SK-N-SH treated with all-trans-retinoic acid at 6 μM for 48 hours (cell line): Measurements from ENCODE around the gene NDUFA11.

Source experiments
- GLIS3 ChIP-seq: fragments of 250-450 bp; sonication (Bioruptor Pico); IDR thresholded peaks from 2 replicates; pipeline ENCODE4 v1.5.0; 2020; ENCODE audit warnings: mild to moderate bottlenecking, moderate library complexity
- RARB ChIP-seq: fragments of 250-450 bp; sonication (Bioruptor Pico); IDR thresholded peaks from 2 replicates; pipeline ENCODE4 v1.8.0; 2021; ENCODE audit warnings: mild to moderate bottlenecking, moderate library complexity
- SNAI2 ChIP-seq: fragments of 250-450 bp; sonication (Bioruptor Pico); IDR thresholded peaks from 2 replicates; pipeline ENCODE4 v1.5.0; 2020; ENCODE audit warnings: mild to moderate bottlenecking, moderate library complexity
- TCF4 ChIP-seq: fragments of 250-450 bp; sonication (Bioruptor Pico); IDR thresholded peaks from 2 replicates; pipeline ENCODE4 v1.8.0; 2021; ENCODE audit warnings: mild to moderate bottlenecking, moderate library complexity, borderline replicate concordance
- TOX ChIP-seq: fragments of 250-450 bp; sonication (Bioruptor Pico); IDR thresholded peaks from 2 replicates; pipeline ENCODE4 v1.8.0; 2021; ENCODE audit warnings: mild to moderate bottlenecking, moderate library complexity, borderline replicate concordance
- ZC3H10 ChIP-seq: fragments of 250-450 bp; sonication (Bioruptor Pico); IDR thresholded peaks from 2 replicates; pipeline ENCODE4 v1.5.1; 2021; ENCODE audit warnings: mild to moderate bottlenecking, moderate library complexity
- ZFP3 ChIP-seq: fragments of 250-450 bp; sonication (Bioruptor Pico); IDR thresholded peaks from 2 replicates; pipeline ENCODE4 v1.5.0; 2020; ENCODE audit warnings: mild to moderate bottlenecking, moderate library complexity
- ZNF70 ChIP-seq: fragments of 450-650 bp; formaldehyde crosslinking; IDR thresholded peaks from 2 replicates; pipeline ENCODE4 v1.5.0; 2020; ENCODE audit warnings: mild to moderate bottlenecking, moderate library complexity
- TF ChIP-seq, protein P1 (sequence below): fragments of 250-450 bp; sonication (Bioruptor Pico); IDR thresholded peaks from 2 replicates; pipeline ENCODE4 v1.8.0; 2021; ENCODE audit warnings: low read depth, mild to moderate bottlenecking, moderate library complexity, borderline replicate concordance
- TF ChIP-seq, protein P2 (sequence below): fragments of 250-450 bp; sonication (Bioruptor Pico); IDR thresholded peaks from 2 replicates; pipeline ENCODE4 v1.8.0; 2020; ENCODE audit warnings: mild to moderate bottlenecking, moderate library complexity, borderline replicate concordance
- TF ChIP-seq, protein P3 (sequence below): fragments of 250-450 bp; sonication (Bioruptor Pico); IDR thresholded peaks from 2 replicates; pipeline ENCODE4 v1.5.0; 2020; ENCODE audit warnings: mild to moderate bottlenecking, moderate library complexity
- TF ChIP-seq, protein P4 (sequence below): fragments of 250-450 bp; sonication (Bioruptor Pico); IDR thresholded peaks from 2 replicates; pipeline ENCODE4 v1.5.1; 2020; ENCODE audit warnings: low read depth, mild to moderate bottlenecking, moderate library complexity

DNA sequence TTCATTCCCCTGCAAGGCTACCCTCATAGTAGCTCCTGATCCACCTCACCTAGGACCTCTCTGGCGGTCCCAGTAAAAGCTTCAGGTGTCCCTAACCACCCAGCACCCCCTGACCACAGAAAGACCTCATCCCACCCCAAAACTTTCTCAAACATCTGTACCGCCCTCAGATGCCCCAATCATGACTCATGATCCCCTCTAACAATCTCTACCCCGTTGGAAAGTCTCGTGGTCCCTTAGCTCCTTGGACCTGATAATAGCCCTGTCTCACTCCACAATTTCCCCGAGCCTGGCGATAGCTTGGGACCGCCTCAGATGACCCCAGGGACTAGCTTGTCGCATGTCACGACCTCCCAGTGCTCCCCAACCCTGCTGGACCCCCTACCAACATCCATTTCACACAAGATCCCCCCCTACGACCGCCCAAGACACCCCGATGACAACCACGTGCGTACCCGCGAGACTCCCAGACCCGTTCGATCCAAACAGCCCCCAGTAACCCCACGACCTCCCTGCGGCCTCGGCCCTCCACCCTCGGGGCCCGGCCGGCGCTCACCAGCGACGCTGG lies 450 bp downstream of the NDUFA11 start:
- TF ChIP-seq, protein P1, sequence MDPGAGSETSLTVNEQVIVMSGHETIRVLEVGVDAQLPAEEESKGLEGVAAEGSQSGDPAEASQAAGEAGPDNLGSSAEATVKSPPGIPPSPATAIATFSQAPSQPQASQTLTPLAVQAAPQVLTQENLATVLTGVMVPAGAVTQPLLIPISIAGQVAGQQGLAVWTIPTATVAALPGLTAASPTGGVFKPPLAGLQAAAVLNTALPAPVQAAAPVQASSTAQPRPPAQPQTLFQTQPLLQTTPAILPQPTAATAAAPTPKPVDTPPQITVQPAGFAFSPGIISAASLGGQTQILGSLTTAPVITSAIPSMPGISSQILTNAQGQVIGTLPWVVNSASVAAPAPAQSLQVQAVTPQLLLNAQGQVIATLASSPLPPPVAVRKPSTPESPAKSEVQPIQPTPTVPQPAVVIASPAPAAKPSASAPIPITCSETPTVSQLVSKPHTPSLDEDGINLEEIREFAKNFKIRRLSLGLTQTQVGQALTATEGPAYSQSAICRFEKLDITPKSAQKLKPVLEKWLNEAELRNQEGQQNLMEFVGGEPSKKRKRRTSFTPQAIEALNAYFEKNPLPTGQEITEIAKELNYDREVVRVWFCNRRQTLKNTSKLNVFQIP (CRISPR knock-in tag): no peak
- TF ChIP-seq RARB (CRISPR knock-in tag): no peak
- TF ChIP-seq, protein P2, sequence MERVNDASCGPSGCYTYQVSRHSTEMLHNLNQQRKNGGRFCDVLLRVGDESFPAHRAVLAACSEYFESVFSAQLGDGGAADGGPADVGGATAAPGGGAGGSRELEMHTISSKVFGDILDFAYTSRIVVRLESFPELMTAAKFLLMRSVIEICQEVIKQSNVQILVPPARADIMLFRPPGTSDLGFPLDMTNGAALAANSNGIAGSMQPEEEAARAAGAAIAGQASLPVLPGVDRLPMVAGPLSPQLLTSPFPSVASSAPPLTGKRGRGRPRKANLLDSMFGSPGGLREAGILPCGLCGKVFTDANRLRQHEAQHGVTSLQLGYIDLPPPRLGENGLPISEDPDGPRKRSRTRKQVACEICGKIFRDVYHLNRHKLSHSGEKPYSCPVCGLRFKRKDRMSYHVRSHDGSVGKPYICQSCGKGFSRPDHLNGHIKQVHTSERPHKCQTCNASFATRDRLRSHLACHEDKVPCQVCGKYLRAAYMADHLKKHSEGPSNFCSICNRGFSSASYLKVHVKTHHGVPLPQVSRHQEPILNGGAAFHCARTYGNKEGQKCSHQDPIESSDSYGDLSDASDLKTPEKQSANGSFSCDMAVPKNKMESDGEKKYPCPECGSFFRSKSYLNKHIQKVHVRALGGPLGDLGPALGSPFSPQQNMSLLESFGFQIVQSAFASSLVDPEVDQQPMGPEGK: no peak
- no peak; the same call in 1 of the 2 replicates for TF ChIP-seq TCF4 (CRISPR knock-in tag)
- no peak for TF ChIP-seq ZNF70
- TF ChIP-seq, protein P3, sequence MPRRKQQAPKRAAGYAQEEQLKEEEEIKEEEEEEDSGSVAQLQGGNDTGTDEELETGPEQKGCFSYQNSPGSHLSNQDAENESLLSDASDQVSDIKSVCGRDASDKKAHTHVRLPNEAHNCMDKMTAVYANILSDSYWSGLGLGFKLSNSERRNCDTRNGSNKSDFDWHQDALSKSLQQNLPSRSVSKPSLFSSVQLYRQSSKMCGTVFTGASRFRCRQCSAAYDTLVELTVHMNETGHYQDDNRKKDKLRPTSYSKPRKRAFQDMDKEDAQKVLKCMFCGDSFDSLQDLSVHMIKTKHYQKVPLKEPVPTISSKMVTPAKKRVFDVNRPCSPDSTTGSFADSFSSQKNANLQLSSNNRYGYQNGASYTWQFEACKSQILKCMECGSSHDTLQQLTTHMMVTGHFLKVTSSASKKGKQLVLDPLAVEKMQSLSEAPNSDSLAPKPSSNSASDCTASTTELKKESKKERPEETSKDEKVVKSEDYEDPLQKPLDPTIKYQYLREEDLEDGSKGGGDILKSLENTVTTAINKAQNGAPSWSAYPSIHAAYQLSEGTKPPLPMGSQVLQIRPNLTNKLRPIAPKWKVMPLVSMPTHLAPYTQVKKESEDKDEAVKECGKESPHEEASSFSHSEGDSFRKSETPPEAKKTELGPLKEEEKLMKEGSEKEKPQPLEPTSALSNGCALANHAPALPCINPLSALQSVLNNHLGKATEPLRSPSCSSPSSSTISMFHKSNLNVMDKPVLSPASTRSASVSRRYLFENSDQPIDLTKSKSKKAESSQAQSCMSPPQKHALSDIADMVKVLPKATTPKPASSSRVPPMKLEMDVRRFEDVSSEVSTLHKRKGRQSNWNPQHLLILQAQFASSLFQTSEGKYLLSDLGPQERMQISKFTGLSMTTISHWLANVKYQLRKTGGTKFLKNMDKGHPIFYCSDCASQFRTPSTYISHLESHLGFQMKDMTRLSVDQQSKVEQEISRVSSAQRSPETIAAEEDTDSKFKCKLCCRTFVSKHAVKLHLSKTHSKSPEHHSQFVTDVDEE (CRISPR knock-in tag): no peak
- TF ChIP-seq, protein P4, sequence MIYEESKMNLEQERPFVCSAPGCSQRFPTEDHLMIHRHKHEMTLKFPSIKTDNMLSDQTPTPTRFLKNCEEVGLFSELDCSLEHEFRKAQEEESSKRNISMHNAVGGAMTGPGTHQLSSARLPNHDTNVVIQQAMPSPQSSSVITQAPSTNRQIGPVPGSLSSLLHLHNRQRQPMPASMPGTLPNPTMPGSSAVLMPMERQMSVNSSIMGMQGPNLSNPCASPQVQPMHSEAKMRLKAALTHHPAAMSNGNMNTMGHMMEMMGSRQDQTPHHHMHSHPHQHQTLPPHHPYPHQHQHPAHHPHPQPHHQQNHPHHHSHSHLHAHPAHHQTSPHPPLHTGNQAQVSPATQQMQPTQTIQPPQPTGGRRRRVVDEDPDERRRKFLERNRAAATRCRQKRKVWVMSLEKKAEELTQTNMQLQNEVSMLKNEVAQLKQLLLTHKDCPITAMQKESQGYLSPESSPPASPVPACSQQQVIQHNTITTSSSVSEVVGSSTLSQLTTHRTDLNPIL (CRISPR knock-in tag): no peak
- TF ChIP-seq ZC3H10 (CRISPR knock-in tag): no peak
- TF ChIP-seq TOX (CRISPR knock-in tag): no peak
- no peak for TF ChIP-seq SNAI2 (CRISPR knock-in tag)
- no peak for TF ChIP-seq GLIS3 (CRISPR knock-in tag)
- TF ChIP-seq ZFP3: no peak
